ENCODE results near the gene TCEA2.

DNA sequence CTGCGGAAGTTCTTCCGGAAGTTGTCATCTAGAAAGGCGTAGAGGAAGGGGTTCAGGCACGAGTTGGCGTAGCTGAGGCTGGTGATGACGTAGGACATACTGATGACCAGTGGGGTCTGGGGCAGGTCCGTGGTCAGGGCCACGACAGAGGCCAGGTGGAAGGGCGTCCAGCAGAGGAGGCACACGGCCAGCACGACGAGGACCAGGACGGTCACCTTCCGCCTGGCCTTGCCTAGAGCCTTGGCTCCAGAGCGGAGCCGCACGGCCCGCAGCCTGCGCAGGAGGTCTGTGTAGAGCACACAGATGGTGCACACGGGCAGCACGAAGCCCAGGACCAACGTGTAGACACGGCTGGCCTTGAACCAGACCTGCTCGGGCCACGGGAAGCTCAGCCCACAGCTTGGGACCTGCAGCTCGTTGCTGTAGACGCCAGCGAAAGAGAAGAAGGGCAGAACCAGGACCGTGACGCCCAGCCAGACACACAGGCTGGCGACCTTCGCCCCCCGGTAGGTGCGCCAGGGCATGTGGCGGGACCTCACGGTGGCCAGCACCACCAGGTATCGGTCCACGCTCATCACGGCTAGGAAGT, 42.9 kb downstream of the TCEA2 start:
- TF ChIP-seq, protein P1, sequence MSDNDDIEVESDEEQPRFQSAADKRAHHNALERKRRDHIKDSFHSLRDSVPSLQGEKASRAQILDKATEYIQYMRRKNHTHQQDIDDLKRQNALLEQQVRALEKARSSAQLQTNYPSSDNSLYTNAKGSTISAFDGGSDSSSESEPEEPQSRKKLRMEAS (IDR thresholded peaks at IDR 0.05; ENCODE audit: low read depth, low read length) = no peak
- TF ChIP-seq POLR2A (IDR thresholded peaks at IDR 0.05; ENCODE audit: extremely low read depth, insufficient read length) (no peak), MYC (IDR thresholded peaks at IDR 0.05; ENCODE audit: low read depth, low read length) (no peak)
- TF ChIP-seq, protein P2, sequence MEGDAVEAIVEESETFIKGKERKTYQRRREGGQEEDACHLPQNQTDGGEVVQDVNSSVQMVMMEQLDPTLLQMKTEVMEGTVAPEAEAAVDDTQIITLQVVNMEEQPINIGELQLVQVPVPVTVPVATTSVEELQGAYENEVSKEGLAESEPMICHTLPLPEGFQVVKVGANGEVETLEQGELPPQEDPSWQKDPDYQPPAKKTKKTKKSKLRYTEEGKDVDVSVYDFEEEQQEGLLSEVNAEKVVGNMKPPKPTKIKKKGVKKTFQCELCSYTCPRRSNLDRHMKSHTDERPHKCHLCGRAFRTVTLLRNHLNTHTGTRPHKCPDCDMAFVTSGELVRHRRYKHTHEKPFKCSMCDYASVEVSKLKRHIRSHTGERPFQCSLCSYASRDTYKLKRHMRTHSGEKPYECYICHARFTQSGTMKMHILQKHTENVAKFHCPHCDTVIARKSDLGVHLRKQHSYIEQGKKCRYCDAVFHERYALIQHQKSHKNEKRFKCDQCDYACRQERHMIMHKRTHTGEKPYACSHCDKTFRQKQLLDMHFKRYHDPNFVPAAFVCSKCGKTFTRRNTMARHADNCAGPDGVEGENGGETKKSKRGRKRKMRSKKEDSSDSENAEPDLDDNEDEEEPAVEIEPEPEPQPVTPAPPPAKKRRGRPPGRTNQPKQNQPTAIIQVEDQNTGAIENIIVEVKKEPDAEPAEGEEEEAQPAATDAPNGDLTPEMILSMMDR (IDR thresholded peaks at IDR 0.05; ENCODE audit: low read depth, low read length) = no peak
